ENCODE measurements around the gene PHOSPHO1. TPM values are rescaled to one million over a fixed set of nuclear protein-coding genes. Genes with fewer than 3 reads are reported as not detected.
"Not testable (repeated sequence)": the region's sequence is repeated elsewhere in the genome, so short reads cannot be mapped to it uniquely, and the experiment has no call there.

PHOSPHO1 gene, protein sequence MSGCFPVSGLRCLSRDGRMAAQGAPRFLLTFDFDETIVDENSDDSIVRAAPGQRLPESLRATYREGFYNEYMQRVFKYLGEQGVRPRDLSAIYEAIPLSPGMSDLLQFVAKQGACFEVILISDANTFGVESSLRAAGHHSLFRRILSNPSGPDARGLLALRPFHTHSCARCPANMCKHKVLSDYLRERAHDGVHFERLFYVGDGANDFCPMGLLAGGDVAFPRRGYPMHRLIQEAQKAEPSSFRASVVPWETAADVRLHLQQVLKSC
- total RNA-seq = 1 to 10 TPM in 1 of 4 donors, not detected in 3; 1.7 TPM

DNA sequence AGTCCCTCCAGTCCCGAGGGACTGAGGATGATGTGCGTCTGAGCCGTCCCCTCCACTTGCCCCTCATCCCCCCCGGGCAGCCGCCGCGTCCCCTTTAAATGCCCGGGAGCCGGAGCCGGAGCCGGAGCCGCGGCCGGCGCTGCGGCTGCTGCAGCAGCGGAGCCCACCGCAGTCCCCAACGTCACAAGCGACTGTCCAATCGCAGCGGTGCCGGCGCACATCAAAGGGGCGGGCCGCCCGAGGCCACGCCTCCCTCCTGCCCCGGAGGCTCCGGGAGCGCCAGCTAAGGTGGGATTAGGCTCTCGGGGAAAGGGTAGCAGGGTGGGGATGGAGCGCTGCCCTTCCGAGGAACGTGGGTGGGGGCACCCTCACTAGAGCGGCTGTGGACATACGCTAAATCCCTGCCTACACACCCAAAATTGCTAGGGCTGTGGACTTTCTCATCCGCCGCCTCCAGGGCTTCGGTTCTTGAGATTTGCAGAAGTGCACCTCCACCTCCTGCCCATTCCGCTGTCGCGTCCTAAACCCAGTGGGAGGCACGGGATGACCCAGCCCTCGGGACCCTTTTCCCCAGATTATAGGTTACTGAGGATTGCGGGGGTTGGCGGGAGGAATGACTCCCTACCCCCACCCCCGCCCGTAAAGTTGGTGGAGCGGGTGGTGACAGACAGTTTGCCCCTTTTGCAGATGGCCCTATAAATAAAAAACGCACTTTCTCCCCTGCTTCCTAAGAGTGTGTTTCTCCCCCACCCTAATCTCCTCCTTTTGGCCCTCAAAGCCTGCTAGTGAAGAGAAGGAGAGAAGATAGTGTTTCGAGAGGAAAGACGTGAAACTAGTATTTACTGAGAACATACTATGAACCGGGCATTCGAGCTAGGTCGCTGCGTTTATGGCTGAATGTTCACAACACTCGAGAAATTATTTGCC is at the start of gene PHOSPHO1:
PHOSPHO1 (minus strand) TSS at position 152 of the 927 bp plus-strand sequence. CDS start 4,096 bp downstream, outside the sequence.
- H3K27ac ChIP-seq = no peak within 1 kb of the TSS
- no peaks in the 10 kb centered on the region for H3K36me3 ChIP-seq
- H3K9me3 ChIP-seq = no peaks in the 10 kb centered on the region
- TF ChIP-seq, protein P1, sequence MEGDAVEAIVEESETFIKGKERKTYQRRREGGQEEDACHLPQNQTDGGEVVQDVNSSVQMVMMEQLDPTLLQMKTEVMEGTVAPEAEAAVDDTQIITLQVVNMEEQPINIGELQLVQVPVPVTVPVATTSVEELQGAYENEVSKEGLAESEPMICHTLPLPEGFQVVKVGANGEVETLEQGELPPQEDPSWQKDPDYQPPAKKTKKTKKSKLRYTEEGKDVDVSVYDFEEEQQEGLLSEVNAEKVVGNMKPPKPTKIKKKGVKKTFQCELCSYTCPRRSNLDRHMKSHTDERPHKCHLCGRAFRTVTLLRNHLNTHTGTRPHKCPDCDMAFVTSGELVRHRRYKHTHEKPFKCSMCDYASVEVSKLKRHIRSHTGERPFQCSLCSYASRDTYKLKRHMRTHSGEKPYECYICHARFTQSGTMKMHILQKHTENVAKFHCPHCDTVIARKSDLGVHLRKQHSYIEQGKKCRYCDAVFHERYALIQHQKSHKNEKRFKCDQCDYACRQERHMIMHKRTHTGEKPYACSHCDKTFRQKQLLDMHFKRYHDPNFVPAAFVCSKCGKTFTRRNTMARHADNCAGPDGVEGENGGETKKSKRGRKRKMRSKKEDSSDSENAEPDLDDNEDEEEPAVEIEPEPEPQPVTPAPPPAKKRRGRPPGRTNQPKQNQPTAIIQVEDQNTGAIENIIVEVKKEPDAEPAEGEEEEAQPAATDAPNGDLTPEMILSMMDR (IDR thresholded peaks at IDR 0.05) = no peak
- TF ChIP-seq POLR2A (IDR thresholded peaks at IDR 0.05) = no peak
- intact Hi-C loops (cut with DNase I) = no loop called here
- DNase-seq = peak; percentile 83 to 85
- peak within 1 kb of the TSS; percentile 20 to 52 (median 39) for H3K4me3 ChIP-seq (replicated peaks in 1 of 3)
- peaks cover 8 to 14% of the 10 kb centered on the region in 2 donors for H3K4me1 ChIP-seq
- no peaks in the 10 kb centered on the region for H3K27me3 ChIP-seq
- 6 to 7% methylated on average over 44 to 45 of the region's 58 CpGs for WGBS, 2 donors

DNA sequence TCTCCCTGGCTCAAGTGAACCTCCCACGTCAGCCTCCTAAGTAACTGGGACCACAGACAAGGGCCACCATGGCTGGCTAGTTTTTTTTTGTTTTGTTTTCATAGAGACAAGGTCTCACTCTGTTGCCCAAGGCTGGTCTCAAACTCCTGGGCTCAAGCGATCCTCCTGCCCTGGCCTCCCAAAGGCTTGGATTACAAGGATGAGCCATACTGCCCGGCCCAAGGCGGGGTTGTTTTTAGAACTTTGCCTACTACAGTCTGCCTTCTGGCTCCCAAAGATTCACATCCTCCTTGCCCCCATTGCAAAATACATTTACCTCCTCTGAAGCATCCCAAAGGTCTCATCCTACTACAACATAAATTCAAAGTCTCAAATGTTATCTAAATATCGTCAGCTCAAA is 49.5 kb upstream of the PHOSPHO1 start:
- no peak overlapping the region for H3K27ac ChIP-seq
- WGBS, 2 donors = 94 to 95% methylated on average over 5 of the region's 5 CpGs
- intact Hi-C loops (cut with DNase I) = loop anchor here (10.0 kb wide), 1 partner anchor 55 kb away; no protein-coding TSS in a partner anchor
- H3K9me3 ChIP-seq = no peaks in the 10 kb centered on the region
- no peaks in the 10 kb centered on the region for H3K4me1 ChIP-seq
- TF ChIP-seq POLR2A (IDR thresholded peaks at IDR 0.05) = no peak
- TF ChIP-seq, protein P1 (IDR thresholded peaks at IDR 0.05) = no peak
- no peak overlapping the region for H3K4me3 ChIP-seq (replicated peaks in 1 of 3)
- DNase-seq = no peak
- no peaks in the 10 kb centered on the region for H3K36me3 ChIP-seq
- H3K27me3 ChIP-seq = no peaks in the 10 kb centered on the region

DNA sequence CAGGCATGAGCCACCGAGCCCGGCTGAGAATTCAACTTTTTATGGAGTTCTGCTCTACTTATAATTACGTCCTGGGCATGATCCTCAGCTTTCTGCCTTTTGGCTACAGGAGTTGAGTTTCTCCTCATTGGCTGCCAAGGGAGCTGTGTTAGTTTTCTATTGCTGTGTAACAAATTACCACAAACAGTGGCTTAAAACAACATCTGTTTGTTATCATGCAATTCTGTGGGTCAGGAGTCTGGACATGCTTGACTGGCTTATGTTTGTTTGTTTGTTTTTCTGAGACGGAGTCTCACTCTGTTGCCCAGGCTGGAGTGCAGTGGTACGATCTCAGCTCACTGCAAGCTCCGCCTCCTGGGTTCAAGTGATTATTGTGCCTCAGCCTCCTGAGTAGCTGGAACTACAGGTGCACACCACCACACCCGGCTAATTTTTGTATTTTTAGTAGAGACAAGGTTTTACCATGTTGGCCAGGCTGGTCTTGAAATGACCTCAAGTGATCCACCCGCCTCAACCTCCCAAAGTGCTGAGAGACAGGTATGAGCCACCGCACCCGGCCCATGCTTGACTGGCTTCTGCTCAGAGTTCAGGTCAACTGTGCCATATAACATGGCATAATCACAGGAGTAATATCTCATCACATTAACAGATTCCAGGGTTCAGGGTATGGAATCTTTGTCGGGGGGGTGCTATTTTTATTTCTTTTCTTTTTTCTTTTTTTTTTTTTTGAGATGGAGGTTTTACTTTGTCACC is 48.9 kb upstream of the PHOSPHO1 start:
- H3K27ac ChIP-seq; H3K27me3 ChIP-seq; H3K4me1 ChIP-seq; DNase-seq; H3K4me3 ChIP-seq (replicated peaks in 1 of 3); H3K36me3 ChIP-seq; H3K9me3 ChIP-seq: not testable (repeated sequence)
- intact Hi-C loops (cut with DNase I) = loop anchor here (10.0 kb wide), 1 partner anchor 55 kb away; no protein-coding TSS in a partner anchor
- WGBS, 2 donors = 83 to 88% methylated on average over 11 of the region's 11 CpGs

DNA sequence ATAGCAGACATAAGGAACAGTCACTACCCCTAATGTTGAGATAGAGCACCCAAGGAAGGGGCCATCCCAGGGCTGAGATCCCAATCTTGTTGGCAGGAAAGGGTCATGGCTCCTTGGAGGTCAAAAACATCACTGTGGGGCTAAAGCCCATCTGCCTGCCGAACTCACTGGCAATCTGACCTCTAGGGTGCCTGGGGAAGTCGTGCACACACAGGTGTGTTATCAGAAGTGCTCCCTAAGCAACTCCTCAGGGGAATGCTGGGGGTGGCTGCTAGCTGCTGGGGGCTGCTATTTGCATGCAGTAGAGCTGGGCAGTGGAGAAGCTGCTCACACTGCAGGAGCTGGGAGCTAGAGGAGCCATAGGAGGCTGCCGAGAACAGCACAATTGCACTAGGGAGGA is 47.5 kb upstream of the PHOSPHO1 start:
- H3K4me1 ChIP-seq = no peaks in the 10 kb centered on the region
- H3K4me3 ChIP-seq (replicated peaks in 1 of 3) = no peak overlapping the region
- H3K9me3 ChIP-seq = no peaks in the 10 kb centered on the region
- no peaks in the 10 kb centered on the region for H3K27me3 ChIP-seq
- intact Hi-C loops (cut with DNase I) = no loop called here
- no peak for TF ChIP-seq POLR2A (IDR thresholded peaks at IDR 0.05)
- TF ChIP-seq, protein P1 (IDR thresholded peaks at IDR 0.05) = no peak
- no peak overlapping the region for H3K27ac ChIP-seq
- DNase-seq = no peak
- no peaks in the 10 kb centered on the region for H3K36me3 ChIP-seq
- 38 to 52% methylated on average over 3 of the region's 3 CpGs for WGBS, 2 donors

DNA sequence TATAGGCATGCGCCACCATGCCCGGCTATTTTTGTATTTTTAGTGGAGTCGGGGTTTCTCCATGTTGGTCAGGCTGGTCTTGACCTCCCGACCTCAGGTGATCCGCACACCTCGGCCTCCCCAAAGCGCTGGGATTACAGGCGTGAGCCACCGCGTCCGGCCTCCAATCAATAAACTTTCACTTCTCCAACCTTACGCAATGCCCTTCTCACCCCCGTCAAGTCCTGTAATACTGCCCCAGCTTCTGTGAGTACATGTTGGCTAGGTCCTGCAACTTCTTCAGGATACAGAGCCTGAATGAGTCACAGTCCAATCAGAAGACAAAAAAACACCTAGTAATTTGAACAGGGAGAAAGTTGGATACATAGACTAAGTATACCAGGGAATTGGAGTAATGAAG is 47.1 kb upstream of the PHOSPHO1 start:
- WGBS, 2 donors = 95 to 96% methylated on average over 13 of the region's 13 CpGs
- no peak overlapping the region for H3K4me3 ChIP-seq (replicated peaks in 1 of 3)
- intact Hi-C loops (cut with DNase I) = no loop called here

DNA sequence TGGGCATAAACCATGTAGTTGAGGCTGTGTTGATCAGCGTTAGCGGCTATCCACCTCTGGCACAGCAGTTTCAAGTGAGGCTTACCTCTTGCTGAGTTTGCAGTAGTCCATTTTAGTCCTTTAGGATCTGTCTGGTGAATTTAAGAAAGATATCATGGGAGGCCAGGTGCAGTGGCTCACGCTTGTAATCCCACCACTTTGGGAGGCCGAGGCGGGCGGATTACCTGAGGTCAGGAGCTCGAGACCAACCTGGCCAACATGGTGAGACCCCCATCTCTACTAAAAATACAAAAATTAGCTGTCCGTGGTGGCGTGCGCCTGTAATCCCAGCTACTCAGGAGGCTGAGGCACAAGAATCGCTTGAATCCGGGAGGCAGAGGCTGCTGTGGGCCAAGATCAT is 45.4 kb upstream of the PHOSPHO1 start:
- H3K4me1 ChIP-seq; DNase-seq; H3K36me3 ChIP-seq; intact Hi-C loops (cut with DNase I); H3K27me3 ChIP-seq; H3K4me3 ChIP-seq (replicated peaks in 1 of 3); H3K9me3 ChIP-seq; H3K27ac ChIP-seq: not testable (repeated sequence)
- WGBS, 2 donors = 94 to 95% methylated on average over 12 of the region's 12 CpGs

More for the DNA sequence above, 47.1 kb upstream of the PHOSPHO1 start:
- no peak for DNase-seq
- Histone ChIP-seq H3K27ac (no peak overlapping the region), H3K9me3 (no peaks in the 10 kb centered on the region), H3K27me3 (no peaks in the 10 kb centered on the region), H3K4me1 (no peaks in the 10 kb centered on the region), H3K36me3 (no peaks in the 10 kb centered on the region)
- no peak for TF ChIP-seq POLR2A (IDR thresholded peaks at IDR 0.05)
- TF ChIP-seq, protein P1 (IDR thresholded peaks at IDR 0.05) = no peak

All from thyroid gland (tissue), 4 donors.